NCI-H748 (cell line): ENCODE measurements around the gene COL9A1.

Experiments
- DNase-seq: peaks from one replicate; lab custom pipeline; 2025; ENCODE audit not compliant: unreplicated experiment; lab: John Stamatoyannopoulos, UW

COL9A1 gene

DNA sequence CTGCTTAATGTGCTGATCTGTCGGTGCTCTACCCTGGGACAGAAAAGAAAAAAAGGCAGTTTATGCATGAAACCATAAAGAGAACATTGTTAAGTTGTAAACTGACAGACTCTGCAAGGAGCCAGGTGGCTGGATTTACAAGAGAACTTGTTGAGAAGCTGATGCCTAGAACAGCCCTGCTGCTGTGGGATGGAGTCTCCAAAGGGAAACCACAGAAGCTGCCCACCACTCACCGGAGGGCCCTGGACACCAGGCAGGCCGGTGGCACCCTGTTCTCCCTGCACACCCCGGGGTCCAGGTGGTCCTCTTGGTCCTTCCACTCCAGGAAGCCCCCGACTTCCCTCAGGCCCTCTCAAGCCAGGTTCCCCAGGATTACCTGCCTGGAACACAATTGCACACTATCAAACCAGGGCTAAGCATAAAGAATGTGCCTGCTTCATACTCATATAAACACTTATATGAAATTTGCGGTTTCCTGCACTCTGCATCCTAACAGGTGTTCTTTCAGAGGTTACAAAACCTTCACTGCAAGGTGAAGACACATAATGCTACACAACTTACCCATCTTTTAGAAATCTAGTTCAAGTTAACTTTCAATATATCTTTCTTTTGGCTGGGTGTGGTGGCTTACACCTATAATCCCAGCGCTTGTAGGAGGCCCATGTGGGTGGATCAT is 68.2 kb downstream of the COL9A1 start:
- no peak for DNase-seq

- DNase-seq = no peak
These were observed 71.6 kb downstream of the COL9A1 start for GRCh38 chr6:70231311-70231710.

- DNase-seq = no peak
These were observed 77.8 kb downstream of the COL9A1 start for GRCh38 chr6:70225055-70225454.

DNA sequence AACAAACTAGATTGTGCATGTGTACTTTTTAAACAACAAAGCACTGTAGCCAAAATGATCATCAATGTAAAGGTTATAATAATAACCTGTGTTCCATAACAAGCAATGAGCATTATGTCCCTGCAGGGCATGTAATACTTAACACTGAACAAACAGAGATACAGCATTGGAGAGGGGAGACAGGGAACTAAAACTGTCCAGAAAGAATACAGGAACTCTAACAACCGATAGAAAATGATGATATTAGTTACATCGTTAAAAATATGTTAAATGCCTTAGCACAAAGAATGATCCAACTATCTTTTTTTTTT is 80.5 kb downstream of the COL9A1 start:
- DNase-seq = peak; percentile 40

DNA sequence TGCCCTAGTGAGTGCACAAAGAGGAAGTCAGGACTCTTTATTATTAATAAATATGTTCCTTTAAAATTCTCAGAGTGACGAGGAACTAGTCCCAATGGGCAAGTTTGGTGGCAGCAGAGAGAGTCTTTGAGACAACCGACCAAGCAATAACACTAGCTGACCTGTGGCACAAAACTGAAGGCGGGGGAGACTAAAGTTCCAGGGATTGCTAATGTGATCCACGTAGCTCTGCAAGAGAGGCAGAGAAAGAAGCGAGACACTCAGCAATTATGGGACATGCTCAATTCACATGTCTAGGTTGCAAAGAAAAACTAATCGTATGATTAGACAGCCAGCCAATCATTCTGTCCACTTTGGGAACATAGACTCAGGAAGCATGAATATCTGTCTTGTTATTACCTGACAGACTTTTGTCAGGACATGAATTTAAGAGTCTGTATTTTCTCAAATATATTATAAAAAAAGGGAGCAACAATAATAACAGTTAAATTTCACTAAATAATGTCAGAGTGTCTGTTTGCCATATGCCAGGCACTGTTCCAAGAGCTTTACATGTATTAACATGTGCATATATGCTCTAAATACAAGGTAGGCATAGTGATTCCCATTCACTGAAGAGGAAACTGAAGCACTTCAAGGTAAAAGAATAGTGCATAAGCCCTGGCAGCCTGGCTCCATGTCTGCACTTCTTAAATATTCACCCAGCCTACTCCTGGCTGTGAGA is 81.0 kb downstream of the COL9A1 start:
- DNase-seq = no peak

GRCh38 chr6:70221025-70221714 is 81.7 kb downstream of the COL9A1 start:
- DNase-seq = peak; percentile 53

GRCh38 chr6:70219943-70220613 is 82.8 kb downstream of the COL9A1 start:
- no peak for DNase-seq

- DNase-seq = no peak
These were observed 86.1 kb downstream of the COL9A1 start for GRCh38 chr6:70216767-70217166.

DNA sequence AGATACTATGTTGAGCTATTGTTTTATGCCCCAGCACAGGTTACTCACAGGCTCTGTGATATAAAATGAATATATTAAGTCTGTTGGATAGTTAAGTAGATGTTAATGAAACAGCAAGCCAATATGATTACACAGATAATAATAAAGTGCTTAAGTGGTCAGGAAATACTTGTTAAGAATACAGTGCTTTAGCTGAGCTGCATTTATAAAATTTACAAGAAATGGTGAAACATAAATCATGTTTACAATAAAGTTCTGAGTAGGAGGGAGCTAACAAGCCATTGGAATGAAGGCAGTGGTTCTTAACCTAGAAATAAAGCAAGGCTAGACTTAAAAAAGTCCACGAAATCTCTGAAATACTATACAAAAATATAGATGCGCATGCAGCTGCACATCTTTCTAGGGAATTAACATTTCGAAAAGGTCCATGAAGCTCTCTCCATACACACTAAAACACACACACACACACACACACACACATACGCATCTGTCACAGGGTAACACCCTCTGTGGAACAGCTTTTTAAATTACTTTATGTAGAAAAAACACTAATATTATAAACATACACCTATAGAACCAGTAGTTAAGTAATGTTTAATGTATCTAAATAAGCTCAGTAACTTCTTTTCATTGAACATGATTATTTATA is 87.3 kb downstream of the COL9A1 start:
- DNase-seq = no peak

DNA sequence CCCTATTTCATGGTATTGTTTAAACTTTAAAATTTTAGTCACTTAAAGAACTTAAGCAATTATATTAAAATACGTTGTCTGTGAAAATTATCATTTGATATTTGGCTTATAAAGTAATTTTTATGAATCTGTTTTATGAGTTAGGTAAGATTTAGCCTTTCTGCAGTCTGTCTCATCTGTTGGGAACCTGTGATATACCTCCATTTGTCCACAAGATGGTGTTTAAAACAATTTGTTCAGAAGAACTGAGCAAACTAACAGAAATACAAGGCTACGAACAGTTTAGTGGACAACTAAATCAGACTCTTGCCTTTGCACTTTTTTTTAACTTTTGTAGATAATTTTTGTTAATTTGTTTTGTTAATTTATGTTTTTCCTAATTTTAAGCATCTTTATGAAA is 92.4 kb downstream of the COL9A1 start:
- peak; percentile 13 for DNase-seq

GRCh38 chr6:70208235-70208790 is 94.6 kb downstream of the COL9A1 start:
- DNase-seq = no peak

DNA sequence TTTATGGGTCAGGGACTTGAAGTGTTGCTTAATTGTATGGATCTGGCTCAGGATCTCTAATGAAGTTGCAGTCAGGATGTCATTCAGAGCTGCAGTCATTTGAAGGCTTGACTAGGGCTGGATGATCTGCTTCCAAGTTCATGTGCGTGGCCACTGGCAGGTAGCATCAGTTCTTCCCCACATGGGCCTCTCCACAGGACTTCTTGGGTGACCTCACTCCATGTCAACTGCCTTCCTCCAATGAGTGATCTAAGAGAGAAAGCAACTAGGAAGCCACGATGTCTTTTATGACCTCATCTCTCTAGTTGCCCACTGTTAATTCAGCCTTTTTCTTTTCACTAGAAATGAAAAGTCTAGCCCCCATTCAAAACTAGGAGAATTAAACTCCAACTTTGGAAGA is 104.1 kb downstream of the COL9A1 start:
- DNase-seq = no peak

DNA sequence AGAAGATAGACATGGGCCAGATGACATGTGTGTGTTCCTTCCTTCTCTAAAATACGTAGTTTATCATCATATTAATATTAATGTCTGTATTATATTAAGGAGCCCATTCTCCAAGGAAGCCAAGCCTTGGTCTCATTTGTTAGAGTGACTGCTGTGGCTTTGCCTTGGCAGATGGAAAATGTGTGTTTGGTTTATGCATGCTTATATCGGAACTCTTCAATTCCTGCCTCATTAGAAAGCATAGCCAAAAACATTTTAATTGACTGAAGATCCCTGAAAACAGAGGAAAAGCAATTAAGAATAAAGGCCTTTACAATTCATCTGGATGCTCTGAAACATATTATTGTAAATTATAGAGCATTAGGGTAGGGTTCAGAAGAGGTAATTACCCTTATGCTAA is 106.4 kb downstream of the COL9A1 start:
- peak; percentile 3 for DNase-seq

DNA sequence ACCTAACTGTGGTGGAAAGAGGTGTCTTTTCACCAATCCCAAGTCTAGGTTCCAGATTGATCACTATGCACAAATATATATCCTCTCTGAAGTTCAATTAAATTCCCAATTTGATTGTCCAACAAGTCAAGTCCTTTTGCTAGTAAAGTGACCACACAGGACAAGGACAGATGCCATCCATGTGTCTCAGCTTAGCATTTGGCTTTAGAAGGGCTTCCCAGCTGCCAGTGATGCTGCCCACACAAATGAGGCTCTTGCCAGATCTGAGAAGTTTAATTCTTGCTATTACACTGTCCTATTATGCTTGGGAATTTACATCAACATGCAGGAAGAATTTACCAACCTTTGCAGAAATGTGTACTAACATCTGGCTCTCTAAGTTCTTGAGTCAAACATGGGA is 108.5 kb downstream of the COL9A1 start:
- no peak for DNase-seq

DNA sequence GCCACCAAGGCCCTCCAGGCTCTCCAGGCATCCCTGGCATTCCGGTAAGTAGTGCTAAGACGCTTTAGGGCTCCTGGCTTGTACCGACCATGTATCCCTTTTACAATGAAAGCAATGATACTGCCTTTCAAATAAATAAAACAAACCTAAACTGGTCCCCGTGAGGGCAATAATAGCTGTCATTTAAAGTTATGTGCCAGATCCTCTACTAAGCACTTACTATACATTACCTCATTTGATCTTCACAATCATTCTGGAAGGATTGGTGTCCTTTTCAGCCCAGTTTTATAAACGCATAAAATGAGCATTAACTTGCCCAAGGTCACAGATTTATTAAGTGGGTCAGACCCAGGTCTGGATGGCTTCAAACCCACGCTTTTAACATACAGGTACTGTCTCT is 114.7 kb downstream of the COL9A1 start:
- DNase-seq = no peak

DNA sequence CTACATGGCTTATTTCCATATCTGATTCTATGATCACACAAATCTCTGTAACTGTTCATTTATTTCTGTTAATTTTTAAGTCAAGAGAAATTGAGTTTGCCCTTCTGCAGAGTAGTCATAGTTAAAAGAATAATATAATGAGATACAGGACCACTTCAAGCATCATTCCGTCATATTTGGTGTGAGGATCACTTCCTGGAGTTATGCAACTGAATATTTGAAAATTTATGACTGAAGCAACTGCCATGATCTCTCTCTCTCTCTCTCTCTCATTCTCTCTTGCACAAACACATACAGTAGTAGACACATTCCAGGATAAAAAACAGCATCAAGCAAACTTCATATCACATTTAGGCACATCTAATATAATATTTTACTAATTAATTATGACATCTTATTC is 116.4 kb downstream of the COL9A1 start:
- no peak for DNase-seq

DNA sequence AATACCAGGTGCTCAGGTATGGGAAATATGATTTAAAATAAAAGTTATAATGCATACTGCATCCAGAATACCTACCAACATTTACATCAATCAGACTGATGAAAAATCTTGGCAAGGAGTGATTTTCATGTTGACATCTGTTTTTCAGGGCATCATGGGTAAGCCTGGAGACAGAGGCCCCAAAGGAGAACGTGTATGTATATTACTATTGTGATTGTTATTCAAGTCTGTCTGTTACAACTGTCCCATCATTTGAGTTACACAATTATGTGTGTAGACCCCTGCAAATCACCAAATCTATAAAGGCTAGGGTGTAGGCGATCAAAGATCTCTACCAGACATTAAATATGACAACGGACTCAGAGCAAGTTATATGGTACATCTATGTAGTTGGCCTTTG is 118.2 kb downstream of the COL9A1 start:
- DNase-seq = no peak

DNA sequence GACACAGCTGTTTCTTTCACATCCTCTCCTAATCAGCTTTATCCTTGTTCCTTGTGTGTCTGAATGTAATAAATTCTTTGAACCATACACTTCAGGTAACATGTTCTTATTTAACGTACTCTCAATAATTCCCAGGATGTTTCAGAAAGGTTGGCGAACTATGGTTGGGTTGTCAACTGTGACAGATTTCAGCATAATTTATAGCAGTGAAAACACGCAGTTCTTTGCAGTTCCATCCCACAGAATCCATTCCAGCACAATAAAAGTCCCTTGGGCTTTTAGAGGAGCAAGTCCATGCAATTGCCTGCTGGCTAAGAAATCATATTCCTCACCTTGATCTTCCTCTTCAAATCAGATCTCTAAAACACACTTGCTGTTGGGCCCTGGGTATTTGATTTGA is 119.3 kb downstream of the COL9A1 start:
- DNase-seq = no peak

DNA sequence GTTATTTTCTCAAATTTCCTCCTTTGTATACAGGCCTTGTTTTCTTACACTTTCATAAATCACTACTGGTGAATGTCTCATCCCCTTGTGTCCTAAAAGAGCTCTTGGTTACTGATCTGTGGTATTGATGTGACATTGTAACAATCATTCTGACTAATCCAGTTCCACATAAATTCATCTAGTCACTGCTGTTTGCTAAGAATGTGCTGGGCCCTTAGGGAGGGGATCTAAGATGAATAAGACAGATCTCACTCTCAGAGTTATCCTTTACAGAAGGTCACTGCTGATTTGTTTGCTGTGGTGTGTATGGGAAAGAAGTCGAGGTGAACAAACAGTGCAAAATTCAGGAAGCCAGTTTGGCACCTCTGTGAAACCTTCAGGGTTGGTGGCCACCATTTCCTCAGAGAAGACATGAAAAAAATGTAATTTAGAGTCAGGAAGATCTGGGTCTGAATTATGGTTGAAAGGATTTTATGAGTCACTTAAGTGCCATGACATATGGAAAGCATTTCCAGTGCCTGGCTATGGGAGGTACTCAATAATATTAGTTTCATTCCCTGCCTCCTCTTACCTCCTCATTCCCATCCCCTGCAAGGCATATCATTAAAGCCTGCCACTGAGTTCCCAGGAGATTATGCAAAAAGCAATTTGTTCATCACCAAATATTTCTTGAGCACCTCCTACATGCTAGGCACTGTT is 121.8 kb downstream of the COL9A1 start:
- DNase-seq = no peak

DNA sequence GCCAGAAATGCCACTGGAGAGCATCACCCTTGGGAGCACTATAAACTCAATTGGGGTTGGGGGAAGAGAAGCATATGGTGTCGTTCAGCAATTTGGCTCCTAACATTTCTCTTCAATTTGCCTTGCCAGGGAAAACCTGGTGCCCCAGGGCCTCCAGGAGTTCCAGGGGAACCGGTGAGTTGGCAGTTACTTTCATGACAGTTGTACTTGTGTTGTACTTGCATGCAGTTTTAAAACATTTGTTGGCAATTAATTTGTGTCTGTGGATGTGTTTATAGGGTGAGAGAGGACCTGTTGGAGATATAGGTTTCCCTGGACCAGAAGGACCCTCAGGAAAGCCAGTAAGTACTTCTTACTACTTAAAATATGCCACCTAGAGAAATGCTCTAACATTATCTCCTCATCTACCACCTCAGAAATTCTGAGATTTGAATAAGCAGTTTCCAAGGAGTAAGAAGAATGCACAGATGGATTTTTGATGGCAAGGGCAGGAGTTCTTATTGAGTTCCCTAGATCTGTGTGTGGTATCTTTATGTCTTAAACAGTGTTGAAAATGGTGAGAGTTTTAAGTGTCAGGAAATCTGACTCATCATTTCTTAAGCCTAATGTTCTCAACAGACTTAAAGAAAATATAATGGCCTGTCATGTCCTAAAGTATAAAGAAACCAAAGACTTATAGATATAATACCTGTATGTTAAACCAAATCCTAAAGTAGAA is 122.5 kb downstream of the COL9A1 start:
- DNase-seq = no peak
